DMS79 (cell line): ENCODE measurements around the gene LIF.
"Not testable (repeated sequence)": the region's sequence is repeated elsewhere in the genome, so short reads cannot be mapped to it uniquely, and the experiment has no call there.

Experiments used
- DNase-seq: peaks from one replicate; lab custom pipeline; 2025; lab: John Stamatoyannopoulos, UW

LIF gene

GRCh38 chr22:30224161-30224857 lies 22.2 kb downstream of the LIF start:
- DNase-seq: no peak

DNA sequence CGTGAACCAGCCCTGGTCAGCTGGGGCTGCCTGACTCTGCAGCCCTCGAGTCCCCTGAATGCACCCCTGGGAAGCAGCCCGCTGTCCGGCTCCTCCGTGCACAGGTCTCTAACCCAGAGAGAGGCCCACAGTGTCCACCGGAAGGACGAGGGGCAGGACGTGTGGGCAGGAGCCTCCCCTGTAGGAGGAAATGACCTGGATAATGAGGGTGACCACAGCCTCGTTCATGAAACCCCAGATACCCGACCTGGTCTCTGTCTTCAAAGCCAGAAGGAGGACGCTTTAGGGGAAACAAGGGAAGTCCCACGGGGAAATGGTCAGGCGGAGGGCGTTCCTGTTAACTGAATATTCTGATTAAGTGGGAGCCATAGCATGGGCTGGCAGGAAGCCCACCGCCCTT lies 23.3 kb downstream of the LIF start:
- DNase-seq: no peak

GRCh38 chr22:30222321-30222720 lies 24.2 kb downstream of the LIF start:
- DNase-seq: no peak

DNA sequence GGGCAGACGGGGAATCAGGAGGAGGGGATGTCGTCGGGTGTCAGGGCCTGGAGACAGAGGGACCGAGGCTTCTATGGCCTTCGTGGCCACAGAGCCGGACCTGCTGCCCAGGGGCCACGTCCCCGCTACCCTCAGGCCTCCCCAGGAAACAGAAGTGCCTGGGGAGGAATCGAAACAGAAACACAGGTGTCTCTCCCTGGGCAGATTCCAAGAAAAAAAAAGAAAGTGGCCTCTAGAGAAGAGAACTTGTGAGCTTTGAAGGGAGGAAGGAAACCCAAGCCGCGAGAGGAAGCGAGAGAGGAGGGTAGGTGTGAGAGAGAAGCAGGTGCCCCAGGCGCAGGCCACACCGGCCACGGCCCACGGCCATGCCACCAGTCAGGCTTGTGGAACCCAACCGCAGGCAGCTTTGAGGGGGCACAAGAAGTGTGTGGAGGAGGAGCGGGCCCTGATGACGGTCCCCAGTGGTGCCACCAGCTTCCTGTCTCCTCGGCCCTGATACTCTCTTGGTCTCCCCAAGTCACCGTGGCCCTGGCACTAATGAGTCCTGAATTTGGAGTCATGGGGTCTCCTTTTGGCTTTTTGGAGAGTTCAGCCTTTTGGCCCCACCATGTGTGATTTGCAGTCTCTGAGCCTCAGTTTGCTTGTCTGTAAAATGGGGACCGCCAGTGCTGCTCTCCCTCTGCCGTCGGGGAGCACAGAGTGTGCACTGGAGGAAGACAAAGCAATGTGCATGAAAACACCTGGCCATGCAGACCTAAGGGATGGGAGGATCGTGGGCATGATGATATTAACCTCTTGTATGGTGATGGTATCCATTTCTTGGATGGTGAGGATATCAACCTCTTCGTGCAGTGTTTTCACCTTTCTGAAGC lies 25.2 kb downstream of the LIF start:
- no peak for DNase-seq

DNA sequence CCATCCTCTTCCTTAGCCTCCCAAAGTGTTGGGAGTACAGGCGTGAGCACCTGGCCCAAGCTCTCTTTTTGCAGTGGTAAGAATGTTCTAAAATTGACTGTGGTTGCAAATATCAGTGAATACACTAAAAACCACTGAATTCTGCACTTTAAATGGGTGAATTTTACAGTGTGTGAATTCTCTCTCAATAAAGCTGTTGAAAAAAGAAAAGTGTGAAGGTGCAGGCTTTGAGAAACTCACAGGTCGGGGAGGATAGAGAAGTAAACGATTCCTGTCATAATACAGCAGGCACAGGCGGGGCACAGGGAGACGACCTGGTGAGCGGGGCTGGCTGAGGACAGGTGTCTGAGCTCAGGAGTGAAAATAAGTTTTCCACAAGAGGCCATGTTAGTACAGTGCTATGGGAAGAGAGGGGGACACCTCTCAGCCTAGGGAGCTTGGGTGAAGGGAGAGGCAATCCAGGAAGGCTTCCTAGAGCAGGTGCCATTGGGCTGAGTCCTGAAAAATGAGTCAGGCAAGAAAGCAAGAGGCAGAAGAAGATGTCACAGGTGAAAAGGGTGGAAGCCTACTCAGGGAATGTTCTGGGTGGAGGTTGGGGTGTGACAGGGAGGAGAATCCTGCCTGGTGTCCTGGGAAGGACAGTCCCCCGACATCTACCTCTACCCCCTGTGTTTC lies 26.1 kb downstream of the LIF start:
- no peak for DNase-seq

DNA sequence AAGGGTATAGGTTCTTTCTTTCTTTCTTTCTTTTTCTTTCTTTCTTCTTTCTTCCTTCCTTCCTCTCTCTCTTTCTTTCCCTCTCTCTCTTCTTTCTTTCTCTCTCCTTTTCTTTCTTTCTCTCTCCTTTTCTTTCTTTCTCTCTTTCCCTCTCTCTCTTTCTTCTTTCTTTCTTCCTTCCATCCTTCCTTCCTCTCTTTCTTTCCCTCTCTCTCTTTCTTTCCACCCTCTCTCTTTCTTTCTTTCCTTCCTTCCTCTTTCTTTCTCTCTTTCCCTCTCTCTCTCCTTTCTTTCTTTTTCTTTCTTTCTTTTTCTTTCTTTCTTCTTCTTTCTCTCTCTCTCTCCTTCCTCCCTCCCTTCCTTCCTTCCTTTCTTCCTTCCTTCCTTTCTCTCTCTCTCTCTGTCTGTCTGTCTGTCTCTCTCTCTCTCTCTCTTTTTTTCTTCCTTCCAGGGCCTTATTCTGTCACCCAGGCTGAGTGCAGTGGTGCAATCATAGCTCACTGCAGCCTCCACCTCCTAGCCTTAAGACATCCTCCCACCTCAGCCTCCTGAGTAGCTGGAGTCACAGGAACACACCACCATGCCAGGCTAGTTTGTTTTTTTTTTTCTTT lies 26.8 kb downstream of the LIF start:
- DNase-seq: no peak

GRCh38 chr22:30219049-30219654 lies 27.4 kb downstream of the LIF start:
- DNase-seq: no peak

GRCh38 chr22:30217698-30218560 lies 28.6 kb downstream of the LIF start:
- no peak for DNase-seq

- no peak for DNase-seq
Observed at GRCh38 chr22:30216710-30217109, 29.8 kb downstream of the LIF start.

DNA sequence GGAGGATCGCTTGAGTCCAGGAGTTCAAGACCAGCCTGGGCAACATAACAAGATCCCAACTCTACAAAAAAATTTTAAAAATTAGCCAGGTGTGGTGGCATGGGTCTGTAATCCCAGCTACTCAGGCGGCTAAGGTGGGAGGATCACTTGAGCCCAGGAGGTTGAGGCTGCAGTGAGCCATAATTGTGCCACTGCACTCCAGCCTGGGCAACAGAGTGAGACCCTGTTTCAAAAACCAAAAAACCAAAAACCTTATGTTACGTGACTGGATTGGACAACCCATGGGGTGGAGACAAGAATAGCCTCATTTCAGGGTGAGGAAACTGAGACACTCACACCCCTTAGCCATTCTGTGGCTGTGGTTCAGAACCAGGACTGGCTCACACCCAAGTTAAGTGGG lies 30.3 kb downstream of the LIF start:
- not testable (repeated sequence) for DNase-seq

DNA sequence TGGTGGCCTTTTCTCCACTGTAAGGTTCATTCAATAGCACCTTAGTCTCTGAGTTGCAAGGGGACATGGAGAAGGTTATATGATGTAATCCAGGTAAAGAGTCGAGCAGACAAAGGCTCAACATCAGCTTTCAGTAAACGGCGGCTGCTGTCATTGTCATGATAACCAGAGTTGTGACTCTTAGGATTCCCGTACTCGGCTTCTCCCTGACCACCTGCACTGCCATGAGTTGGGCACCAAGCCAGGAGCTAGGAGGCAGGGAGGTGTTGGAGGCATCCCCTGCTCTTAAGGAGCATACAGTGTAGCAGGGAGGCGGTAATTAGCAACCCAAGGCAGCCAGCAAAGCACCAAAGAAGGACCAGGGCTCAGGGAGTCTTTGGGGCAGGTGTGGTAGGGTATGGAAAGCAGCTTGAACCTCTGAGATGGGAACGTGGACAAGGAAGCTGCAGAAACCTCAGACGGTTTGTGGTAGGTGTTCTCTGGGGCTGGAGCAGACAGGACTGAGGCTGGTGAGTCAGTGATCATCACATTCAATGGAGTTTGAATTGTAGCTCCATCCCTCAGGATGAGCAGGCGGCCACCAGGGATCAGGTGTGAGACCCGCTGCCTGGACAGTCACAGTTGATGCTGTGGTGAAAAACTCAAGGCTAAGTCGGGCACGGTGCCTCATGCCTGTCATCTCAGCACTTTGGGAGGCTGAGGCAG lies 31.7 kb downstream of the LIF start:
- no peak for DNase-seq

DNA sequence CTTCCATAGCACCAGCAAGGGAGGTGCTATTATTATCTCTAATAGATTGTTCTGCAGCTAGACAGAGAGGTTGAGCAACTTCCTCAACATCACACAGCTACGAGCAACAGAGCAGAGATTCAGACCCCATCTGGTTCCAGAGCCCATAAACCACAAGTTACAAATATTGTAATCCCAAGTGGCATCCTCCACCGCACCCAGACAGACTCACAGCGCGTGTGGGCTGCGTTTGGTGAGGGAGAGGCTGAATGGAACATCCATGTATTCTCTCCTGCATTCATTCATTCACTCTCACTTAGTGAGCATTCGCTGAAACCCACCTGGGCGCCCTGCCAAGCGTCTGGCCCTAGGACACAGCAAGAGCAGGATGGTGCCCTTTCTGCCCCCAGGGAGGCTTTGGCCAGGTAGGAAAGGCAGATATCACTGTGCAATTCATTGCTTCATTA lies 33.5 kb downstream of the LIF start:
- DNase-seq: no peak

DNA sequence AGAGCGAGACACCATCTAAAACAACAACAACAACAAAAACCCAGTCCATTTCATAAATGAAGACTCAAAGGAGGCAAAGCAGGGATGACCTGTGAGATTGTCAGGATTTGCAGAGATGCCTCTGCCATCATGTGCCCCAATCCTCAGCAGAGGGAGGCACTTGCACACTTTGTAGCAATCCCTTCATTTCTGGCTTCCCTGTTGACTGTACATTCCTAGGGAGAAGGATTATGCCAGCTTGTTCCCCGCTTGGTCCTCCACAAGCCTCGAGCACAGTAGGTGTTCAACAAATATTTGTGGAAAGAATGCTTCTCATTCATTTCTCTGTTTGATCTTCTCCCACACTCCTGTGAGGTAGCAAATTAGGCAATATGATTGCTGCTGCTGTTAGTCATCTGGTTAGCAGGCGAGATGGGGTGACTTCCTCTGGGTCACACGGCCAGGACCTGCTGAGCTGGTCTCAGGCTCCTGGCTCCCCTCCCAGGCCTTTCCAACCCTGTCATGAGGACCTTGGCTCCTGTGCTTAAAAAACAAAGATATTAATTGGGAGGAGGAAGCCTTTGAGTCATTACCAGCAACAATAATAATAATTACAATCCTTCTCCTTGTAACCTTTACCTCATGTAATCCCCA lies 34.1 kb downstream of the LIF start:
- no peak for DNase-seq

DNA sequence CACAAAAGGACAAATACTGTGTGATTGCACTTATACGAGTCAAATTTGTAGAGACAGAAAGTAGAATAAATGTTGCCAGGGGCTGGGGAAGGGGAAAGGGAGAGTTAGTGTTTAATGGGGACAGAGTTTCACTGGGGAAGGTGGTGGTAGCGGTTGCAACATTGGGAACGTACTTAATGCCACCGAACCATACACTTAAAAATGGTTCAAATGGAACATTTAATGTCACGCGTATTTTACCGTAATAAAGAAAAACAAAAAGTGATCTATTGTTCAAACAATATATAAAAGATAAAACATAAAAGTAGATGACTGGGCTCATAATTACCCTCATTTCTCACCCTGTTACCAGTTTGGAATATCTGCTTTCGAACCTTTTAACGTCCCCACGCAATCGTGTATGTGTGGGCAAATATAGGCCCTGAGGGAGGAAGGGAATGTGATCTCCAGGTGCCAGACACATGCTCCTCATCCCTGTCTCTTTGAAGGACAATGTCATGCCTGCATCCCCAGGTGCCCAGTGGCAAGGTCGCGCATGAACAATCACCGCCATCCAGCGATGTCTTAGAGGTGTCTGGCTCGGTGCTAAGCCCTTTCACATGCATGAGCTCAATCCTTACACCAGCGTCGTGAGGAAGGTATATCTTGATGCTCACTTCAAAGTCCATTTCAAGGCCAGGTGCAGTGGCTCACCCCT lies 35.3 kb downstream of the LIF start:
- no peak for DNase-seq

DNA sequence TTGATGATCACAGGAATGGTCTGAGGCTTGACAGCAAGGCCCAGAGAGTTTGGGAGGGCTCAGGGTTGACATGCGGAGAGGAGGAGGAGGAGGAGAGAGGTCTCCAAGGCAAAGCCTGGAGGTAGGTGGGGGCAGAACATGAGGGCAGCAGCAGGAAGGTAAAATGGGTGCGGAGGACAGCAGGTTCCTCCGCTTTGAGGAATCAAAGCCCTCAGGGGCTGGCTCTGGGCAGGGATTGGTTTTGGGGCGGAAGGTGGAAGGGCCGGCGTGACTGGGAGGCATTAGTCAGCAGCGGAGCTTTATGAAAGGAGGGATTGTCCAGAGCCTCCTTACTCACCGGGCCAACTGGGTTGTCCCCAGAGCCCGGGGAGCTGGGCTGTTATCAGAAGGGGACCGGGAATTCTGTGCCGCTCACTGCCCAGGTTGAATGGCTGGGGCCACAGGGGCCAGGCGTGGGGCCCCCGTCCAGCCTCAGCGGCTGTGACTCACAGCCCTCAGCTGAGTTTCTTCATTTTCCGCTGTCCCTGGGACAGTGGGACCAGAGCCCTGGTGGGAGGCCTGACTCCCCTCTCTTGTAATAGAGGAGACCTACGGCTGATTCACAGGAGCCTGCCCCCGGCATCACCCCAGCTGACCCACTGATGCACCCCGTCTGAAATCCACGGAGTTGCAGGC lies 36.2 kb downstream of the LIF start:
- DNase-seq: no peak

DNA sequence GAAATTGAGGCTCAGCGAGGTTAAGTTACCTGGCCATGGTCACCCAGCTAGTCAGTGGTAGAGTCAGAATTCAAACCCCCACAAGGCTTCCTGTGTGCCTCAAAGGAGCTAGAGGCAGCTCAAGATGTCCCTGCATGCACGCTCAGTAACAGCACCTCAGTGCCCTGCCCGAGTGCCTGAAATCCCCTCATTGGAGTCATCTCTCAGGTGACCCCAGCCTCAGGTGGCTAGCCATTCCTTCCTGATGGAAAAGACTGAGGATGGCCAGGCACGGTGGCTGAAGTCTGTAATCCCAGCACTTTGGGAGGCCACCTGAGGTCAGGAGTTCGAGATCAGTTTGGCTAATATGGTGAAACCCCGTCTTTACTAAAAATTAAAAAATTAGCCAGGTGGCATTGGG lies 36.9 kb downstream of the LIF start:
- no peak for DNase-seq

- DNase-seq: no peak
Observed at GRCh38 chr22:30208631-30209603, 37.6 kb downstream of the LIF start.
